Uterus (tissue), 2 donors: Measurements from ENCODE around the gene ZNF599.

Experiments used
- CTCF ChIP-seq, 4 experiments: fragments of 200-600 bp in 2 of 4; fragments of 450-650 bp in 2 of 4; sonication (generic) in 2 of 4; IDR thresholded peaks; one replicate each; pipeline ENCODE4 v1.5.1; 2016 to 2019; ENCODE audit warnings: antibody characterized with exemption in 4 of 4, mild to moderate bottlenecking in 2 of 4, moderate library complexity in 1 of 4
- POLR2A ChIP-seq, 2 donors: fragments of 450-650 bp; IDR thresholded peaks; one replicate each; pipeline ENCODE4 v1.6.1; 2016; ENCODE audit warnings: antibody characterized with exemption in 2 of 2, mild to moderate bottlenecking in 1 of 2, moderate library complexity in 1 of 2

- TF ChIP-seq CTCF (IDR thresholded peaks at IDR 0.05) (no peak), POLR2A (IDR thresholded peaks at IDR 0.05) (no peak)
Observed at GRCh38 chr19:34759218-34759917, 13.6 kb downstream of the ZNF599 start.
